GM12878 (cell line): Measurements from ENCODE around the gene TRMO. TPM values are rescaled to one million over a fixed set of nuclear protein-coding genes. Genes with fewer than 3 reads are reported as not detected.

Source experiments
- ATAC-seq: fragments of 200-7000 bp; cut with Tn5 transposase; 3 replicates; pipeline ENCODE4 v1.9.1; 2020; ENCODE audit warnings: mild to moderate bottlenecking, moderate library complexity
- BruUV-seq: library from RNA; stranded (reverse); fragments of 400-500 nt; replicated peaks from 2 replicates; lab custom pipeline; 2021; lab: Mats Ljungman, UMichigan
- CTCF ChIA-PET: fragments of 300-600 bp; sonication (Branson Sonifier 250); formaldehyde crosslinking; extraction: SDS; loops from one replicate; lab custom pipeline; 2021; ENCODE audit warnings: inconsistent platforms; lab: Yijun Ruan, JAX
- POLR2A ChIA-PET: fragments of 350-600 bp; formaldehyde crosslinking; extraction: SDS; loops from one replicate; lab custom pipeline; 2021; ENCODE audit warnings: inconsistent platforms; lab: Charles Lee
- RAD21 ChIA-PET: fragments of 300-600 bp; sonication (Branson Sonifier 250); formaldehyde crosslinking; loops from one replicate; lab custom pipeline; 2023; ENCODE audit warnings: antibody characterized with exemption; ENCODE audit not compliant: unreplicated experiment; lab: Charles Lee
- SMC1A ChIA-PET: fragments of 300-600 bp; sonication (Branson Sonifier 250); formaldehyde crosslinking; loops from one replicate; lab custom pipeline; 2023; ENCODE audit not compliant: unreplicated experiment, uncharacterized antibody; lab: Charles Lee
- DNase-seq: peaks from one replicate; pipeline ENCODE4 v3.0.0-alpha.2; 2011; ENCODE audit warnings: low read depth, low spot score
- FAIRE-seq: peaks from 3 replicates; lab custom pipeline; 2011; peaks lifted over from hg19 to GRCh38; lab: Jason Lieb, UNC
- H2AFZ ChIP-seq: 2 replicates; pipeline ENCODE4 v1.6.0; 2011; ENCODE audit warnings: low read depth, low read length, control low read depth; ENCODE audit not compliant: control insufficient read depth
- H3K27ac ChIP-seq: 2 replicates; pipeline ENCODE4 v1.5.1; 2011; ENCODE audit warnings: control low read depth; ENCODE audit not compliant: control insufficient read depth, insufficient read depth
- H3K27me3 ChIP-seq, 2 experiments: replicated peaks in 1 of 2; 2 replicates each; pipeline versions ENCODE4 v1.6.0 to v1.6.1; 2011; ENCODE audit warnings: low read length in 1 of 2; ENCODE audit not compliant: control insufficient read depth in 2 of 2, insufficient read depth in 2 of 2
- H3K36me3 ChIP-seq, 2 experiments: 2 replicates each; pipeline ENCODE4 v1.5.1; 2011; ENCODE audit warnings: low read length in 1 of 2; ENCODE audit not compliant: control insufficient read depth in 2 of 2, insufficient read depth in 2 of 2
- H3K4me1 ChIP-seq: 2 replicates; pipeline ENCODE4 v1.6.1; 2011; ENCODE audit warnings: mild to moderate bottlenecking, low read length, moderate library complexity, mixed read lengths; ENCODE audit not compliant: control insufficient read depth, insufficient read depth
- H3K4me2 ChIP-seq: 2 replicates; pipeline ENCODE4 v1.6.0; 2011; ENCODE audit warnings: control low read depth; ENCODE audit not compliant: control insufficient read depth, insufficient read depth
- H3K4me3 ChIP-seq: fragments of 200-600 bp; sonication (generic); 2 replicates; pipeline ENCODE4 v1.5.1; 2016
- H3K79me2 ChIP-seq: 2 replicates; pipeline ENCODE4 v1.6.0; 2011; ENCODE audit warnings: low read length; ENCODE audit not compliant: control insufficient read depth, insufficient read depth
- H3K9ac ChIP-seq: 2 replicates; pipeline ENCODE4 v1.8.0; 2011; ENCODE audit warnings: low read length, control low read depth, mixed read lengths; ENCODE audit not compliant: control insufficient read depth, insufficient read depth
- H3K9me3 ChIP-seq: replicated peaks from 3 replicates; pipeline ENCODE4 v1.5.1; 2011; ENCODE audit warnings: mild to moderate bottlenecking, low read length; ENCODE audit not compliant: control insufficient read depth, insufficient read depth
- H4K20me1 ChIP-seq: 2 replicates; pipeline ENCODE4 v1.6.0; 2011; ENCODE audit not compliant: control insufficient read depth, insufficient read depth
- CEBPZ ChIP-seq: fragments of 150-350 bp; IDR thresholded peaks from 2 replicates; pipeline ENCODE4 v1.6.1; 2016; ENCODE audit warnings: low read depth, low read length
- CREB1 ChIP-seq: IDR thresholded peaks from 2 replicates; pipeline ENCODE4 v1.6.1; 2012; ENCODE audit warnings: low read depth, mild to moderate bottlenecking, inconsistent platforms
- DPF2 ChIP-seq: fragments of 450-650 bp; IDR thresholded peaks from 2 replicates; pipeline ENCODE4 v1.6.1; 2017; ENCODE audit warnings: mild to moderate bottlenecking
- GABPA ChIP-seq: IDR thresholded peaks from 2 replicates; pipeline ENCODE4 v1.6.1; 2014; ENCODE audit warnings: antibody characterized with exemption, low read depth, mild to moderate bottlenecking, inconsistent platforms
- KLF5 ChIP-seq: fragments of 450-650 bp; IDR thresholded peaks from 2 replicates; pipeline ENCODE4 v1.6.1; 2014; ENCODE audit warnings: mild to moderate bottlenecking; ENCODE audit not compliant: partially characterized antibody
- MYB ChIP-seq: fragments of 150-350 bp; IDR thresholded peaks from 2 replicates; pipeline ENCODE4 v1.6.1; 2014; ENCODE audit warnings: mild to moderate bottlenecking, low read depth, low read length, borderline replicate concordance
- TARDBP ChIP-seq: IDR thresholded peaks from 2 replicates; pipeline ENCODE4 v1.6.1; 2016; ENCODE audit warnings: borderline replicate concordance
- ZNF622 ChIP-seq: fragments of 450-650 bp; IDR thresholded peaks from 2 replicates; pipeline ENCODE4 v1.6.1; 2017; ENCODE audit warnings: mild to moderate bottlenecking, inconsistent platforms
- WGBS: methylation state at CpG from one replicate; pipeline ENCODE4 v1.1.6; 2016; ENCODE audit warnings: low lambda C conversion rate; ENCODE audit not compliant: insufficient replicate concordance, insufficient coverage; ENCODE audit errors: missing lambda C conversion rate; 5-methylcytosine and 5-hydroxymethylcytosine counted together
- in situ Hi-C: fragments of 300-500 bp; cut with MboI; formaldehyde crosslinking; loops from 9 replicates; pipeline ENCODE4 v1.14.3; 2018; ENCODE audit warnings: mixed read lengths
- intact Hi-C: fragments of 100-400 bp; cut with micrococcal nuclease; formaldehyde crosslinking; loops from one replicate; pipeline ENCODE4 v1.14.2; 2022; ENCODE audit not compliant: unreplicated experiment
- polyA plus RNA-seq, 11 experiments: library from polyadenylated mRNA; depleted of rRNA in 4 of 11; unstranded in 6 of 11; stranded (reverse) in 5 of 11; fragments of >200 nt; fragmentation: Nextera tagmentation in 4 of 11; fragmentation: Illumina TruSeq in 1 of 11; extraction: Ambion mirVana in 4 of 11; extraction: Trizol in 1 of 11; gene quantifications; 1 replicate in 1 of 11; 2 replicates in 10 of 11; pipeline versions ENCODE4 v1.2.1 to v1.2.3, GENCODE V29; 2011 to 2016; ENCODE audit warnings: inconsistent platforms in 2 of 11, missing spikeins in 2 of 11, low read depth in 1 of 11
- total RNA-seq, 4 experiments: library from RNA; depleted of rRNA in 3 of 4; stranded (reverse); fragments of >200 nt in 3 of 4; fragmentation: Illumina TruSeq in 1 of 4; extraction: Trizol in 1 of 4; gene quantifications; 2 replicates each; pipeline versions ENCODE4 v1.2.1 to v1.2.3, GENCODE V29; 2013 to 2021

TRMO gene
- total and polyA plus RNA-seq, 10 of the 15 experiments (the other 5 are each of a cell fraction or from before 2014, with no cell fraction given): 5.8 to 23.6 (median 15.3) TPM

- ChIA-PET CTCF (interaction anchor here (1.0 to 3.0 kb wide), 3 partner anchors 9 to 34 kb away, joined by 3 to 21 read pairs (median 3); partner anchors contain the start of gene TRMO), POLR2A (no interaction called here), SMC1A (interaction anchor here (1.1 to 2.3 kb wide), 3 partner anchors 12 to 47 kb away, joined by 3 to 9 read pairs (median 3); no protein-coding TSS in a partner anchor), RAD21 (no interaction called here)
- BruUV-seq: no TSS peak
- DNase-seq (no peak), FAIRE-seq (no peak), ATAC-seq (no peak)
- no peak overlapping the region for H3K4me3 ChIP-seq
- no peak overlapping the region for H3K4me2 ChIP-seq
- no peaks in the 10 kb centered on the region for H4K20me1 ChIP-seq
- no peak overlapping the region for H3K9ac ChIP-seq
- WGBS: 92% methylated on average over 1 of the region's 1 CpG
- H2AFZ ChIP-seq: no peak overlapping the region
- no peak overlapping the region for H3K27ac ChIP-seq
- H3K9me3 ChIP-seq: no peaks in the 10 kb centered on the region
- H3K79me2 ChIP-seq: no peaks in the 10 kb centered on the region
- TF ChIP-seq KLF5: no peak
- peaks cover 7% of the 10 kb centered on the region; the same call in 1 of the 2 replicates for H3K4me1 ChIP-seq
- no peaks in the 10 kb centered on the region for H3K27me3 ChIP-seq
- no peaks in the 10 kb centered on the region for H3K36me3 ChIP-seq
- intact Hi-C loops: no loop called here
- in situ Hi-C loops: no loop called here
These were observed 13.0 kb upstream of the TRMO start for GRCh38 chr9:97935276-97935675.

GRCh38 chr9:97934321-97935115 is 12.2 kb upstream of the TRMO start:
- BruUV-seq: no TSS peak
- Histone ChIP-seq H4K20me1 (no peaks in the 10 kb centered on the region), H3K9ac (no peak overlapping the region), H3K4me1 (peaks cover 7% of the 10 kb centered on the region; the same call in 1 of the 2 replicates), H3K4me3 (no peak overlapping the region), H3K9me3 (no peaks in the 10 kb centered on the region), H3K27ac (no peak overlapping the region), H3K36me3 (no peaks in the 10 kb centered on the region), H3K4me2 (no peak overlapping the region), H3K27me3 (no peaks in the 10 kb centered on the region), H3K79me2 (no peaks in the 10 kb centered on the region), H2AFZ (no peak overlapping the region)
- intact Hi-C loops: no loop called here
- no peak for FAIRE-seq
- ATAC-seq: 0 out of 3 replicates have a peak, but pooled peaks have one; percentile 16
- in situ Hi-C loops: no loop called here
- TF ChIP-seq ZNF622: no peak
- TF ChIP-seq MYB: no peak
- no peak for TF ChIP-seq CEBPZ
- TF ChIP-seq TARDBP: no peak
- TF ChIP-seq CREB1: no peak
- TF ChIP-seq GABPA: no peak
- TF ChIP-seq DPF2: no peak
- DNase-seq: no peak
- ChIA-PET SMC1A (interaction anchor here (1.1 to 2.3 kb wide), 2 partner anchors 11 to 47 kb away, joined by 3 to 9 read pairs; no protein-coding TSS in a partner anchor), CTCF (interaction anchor here (1.0 to 3.0 kb wide), 3 partner anchors 9 to 34 kb away, joined by 3 to 21 read pairs (median 3); partner anchors contain the start of gene TRMO), RAD21 (no interaction called here), POLR2A (no interaction called here)
- 31% methylated on average over 6 of the region's 6 CpGs for WGBS
